Panc1 (cell line): ENCODE results near the gene ARHGEF28. TPM values are rescaled to one million over a fixed set of nuclear protein-coding genes. Genes with fewer than 3 reads are reported as not detected.

Experiments
- ATAC-seq: fragments of 200-7000 bp; cut with Tn5 transposase; 2 replicates; pipeline ENCODE4 v1.9.1; 2020; ENCODE audit warnings: mild to moderate bottlenecking, moderate library complexity
- BruUV-seq: library from RNA; stranded (reverse); fragments of 400-500 nt; replicated peaks from 2 replicates; lab custom pipeline; 2021; lab: Mats Ljungman, UMichigan
- CTCF ChIA-PET: fragments of 300-600 bp; sonication (Branson Sonifier 250); formaldehyde crosslinking; loops from one replicate; lab custom pipeline; 2022; ENCODE audit warnings: antibody characterized with exemption; lab: Charles Lee
- POLR2A ChIA-PET: fragments of 300-600 bp; sonication (Branson Sonifier 250); formaldehyde crosslinking; loops from one replicate; lab custom pipeline; 2022; ENCODE audit warnings: antibody characterized with exemption; lab: Charles Lee
- DNase-seq: peaks from one replicate; pipeline ENCODE4 v3.0.0-alpha.2; 2010; ENCODE audit warnings: low read depth, low spot score
- H3K27ac ChIP-seq: 2 replicates; pipeline ENCODE4 v1.5.1; 2011; ENCODE audit warnings: mild to moderate bottlenecking, low read length, inconsistent platforms
- H3K27me3 ChIP-seq: fragments of 200-500 bp; sonication (Bioruptor generic); 2 replicates; pipeline ENCODE4 v1.6.0; 2014; ENCODE audit warnings: low read length, inconsistent platforms; ENCODE audit not compliant: control insufficient read depth, insufficient read depth
- H3K36me3 ChIP-seq: fragments of 200-500 bp; sonication (Bioruptor generic); 2 replicates; pipeline ENCODE4 v1.5.1; 2014; ENCODE audit warnings: inconsistent platforms, mild to moderate bottlenecking, low read length, moderate library complexity; ENCODE audit not compliant: control insufficient read depth, insufficient read depth
- H3K4me1 ChIP-seq: 2 replicates; pipeline ENCODE4 v1.5.1; 2011; ENCODE audit warnings: inconsistent platforms, mild to moderate bottlenecking, low read length, moderate library complexity; ENCODE audit not compliant: control insufficient read depth, insufficient read depth
- H3K4me3 ChIP-seq, 2 experiments: 2 replicates each; pipeline ENCODE4 v1.5.1; 2011 to 2012; ENCODE audit warnings: low read depth in 2 of 2, low read length in 2 of 2, mild to moderate bottlenecking in 2 of 2, inconsistent platforms in 1 of 2, moderate library complexity in 1 of 2
- H3K9me3 ChIP-seq: fragments of 200-500 bp; sonication (Bioruptor generic); 2 replicates; pipeline ENCODE4 v1.5.1; 2014; ENCODE audit warnings: low read depth, mild to moderate bottlenecking, inconsistent platforms, low read length, moderate library complexity; ENCODE audit not compliant: control insufficient read depth, insufficient read depth
- POLR2AphosphoS5 ChIP-seq: IDR thresholded peaks from 2 replicates; pipeline ENCODE4 v1.6.1; 2012; ENCODE audit warnings: mild to moderate bottlenecking, low read depth, low read length, moderate library complexity
- SIN3A ChIP-seq: IDR thresholded peaks from 2 replicates; pipeline ENCODE4 v1.6.1; 2012; ENCODE audit warnings: low read depth, mild to moderate bottlenecking, low read length, moderate library complexity, borderline replicate concordance; ENCODE audit not compliant: insufficient read depth
- TCF7L2 ChIP-seq: IDR thresholded peaks from 2 replicates; pipeline ENCODE4 v1.6.1; 2011; ENCODE audit warnings: mild to moderate bottlenecking, low read depth, low read length, inconsistent platforms
- in situ Hi-C: cut with HindIII; loops from 2 replicates; pipeline ENCODE4 v1.10.0; 2016; ENCODE audit warnings: low sequenced_read_pairs, low pct_unique_long_range_greater_than_20kb
- intact Hi-C: fragments of 100-400 bp; cut with micrococcal nuclease; formaldehyde crosslinking; loops from one replicate; pipeline ENCODE4 v1.10.0; 2022; ENCODE audit not compliant: unreplicated experiment
- total RNA-seq: library from RNA; stranded (reverse); gene quantifications from one replicate; pipeline ENCODE4 v1.2.1, GENCODE V29; 2021; ENCODE audit not compliant: unreplicated experiment
- TF ChIP-seq, protein P1 (sequence below): fragments of 450-650 bp; IDR thresholded peaks from 2 replicates; pipeline ENCODE4 v1.5.1; 2017; ENCODE audit warnings: mild to moderate bottlenecking
- TF ChIP-seq, protein P2 (sequence below), 2 experiments: IDR thresholded peaks; 2 replicates each; pipeline ENCODE4 v1.6.1; 2011 to 2012; ENCODE audit warnings: low read depth in 2 of 2, control low read depth in 1 of 2, low read length in 1 of 2, mild to moderate bottlenecking in 1 of 2, moderate library complexity in 1 of 2; ENCODE audit not compliant: insufficient read depth in 1 of 2

Gene ARHGEF28
- total RNA-seq, 1 experiment from 2014 or later = 34.8 TPM

DNA sequence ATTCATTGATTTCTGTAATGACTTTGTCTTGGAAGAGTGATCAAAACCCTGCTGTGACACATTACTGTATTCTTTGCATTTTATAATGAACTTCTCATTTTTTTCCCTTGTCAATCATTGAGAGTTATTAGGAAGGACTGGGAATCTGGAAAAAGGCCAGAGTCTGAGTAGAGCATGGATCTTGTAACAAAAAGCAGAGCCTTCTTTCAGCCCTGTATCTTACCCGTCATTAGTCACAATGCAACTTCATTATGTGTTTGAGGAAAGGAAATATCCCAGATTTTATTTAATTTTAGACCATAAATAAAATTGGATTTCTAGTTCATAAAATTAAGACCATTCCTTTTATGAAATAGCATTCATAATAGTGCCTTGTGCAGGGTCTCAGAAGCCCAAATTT is 131.4 kb downstream of the ARHGEF28 start:
- no TSS peak for BruUV-seq
- POLR2A ChIA-PET = no interaction called here
- intact Hi-C loops (no loop called here), in situ Hi-C loops (no loop called here)
- TF ChIP-seq TCF7L2 (no peak), SIN3A (no peak), POLR2AphosphoS5 (no peak)
- TF ChIP-seq, protein P1, sequence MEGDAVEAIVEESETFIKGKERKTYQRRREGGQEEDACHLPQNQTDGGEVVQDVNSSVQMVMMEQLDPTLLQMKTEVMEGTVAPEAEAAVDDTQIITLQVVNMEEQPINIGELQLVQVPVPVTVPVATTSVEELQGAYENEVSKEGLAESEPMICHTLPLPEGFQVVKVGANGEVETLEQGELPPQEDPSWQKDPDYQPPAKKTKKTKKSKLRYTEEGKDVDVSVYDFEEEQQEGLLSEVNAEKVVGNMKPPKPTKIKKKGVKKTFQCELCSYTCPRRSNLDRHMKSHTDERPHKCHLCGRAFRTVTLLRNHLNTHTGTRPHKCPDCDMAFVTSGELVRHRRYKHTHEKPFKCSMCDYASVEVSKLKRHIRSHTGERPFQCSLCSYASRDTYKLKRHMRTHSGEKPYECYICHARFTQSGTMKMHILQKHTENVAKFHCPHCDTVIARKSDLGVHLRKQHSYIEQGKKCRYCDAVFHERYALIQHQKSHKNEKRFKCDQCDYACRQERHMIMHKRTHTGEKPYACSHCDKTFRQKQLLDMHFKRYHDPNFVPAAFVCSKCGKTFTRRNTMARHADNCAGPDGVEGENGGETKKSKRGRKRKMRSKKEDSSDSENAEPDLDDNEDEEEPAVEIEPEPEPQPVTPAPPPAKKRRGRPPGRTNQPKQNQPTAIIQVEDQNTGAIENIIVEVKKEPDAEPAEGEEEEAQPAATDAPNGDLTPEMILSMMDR = no peak
- TF ChIP-seq, protein P2, sequence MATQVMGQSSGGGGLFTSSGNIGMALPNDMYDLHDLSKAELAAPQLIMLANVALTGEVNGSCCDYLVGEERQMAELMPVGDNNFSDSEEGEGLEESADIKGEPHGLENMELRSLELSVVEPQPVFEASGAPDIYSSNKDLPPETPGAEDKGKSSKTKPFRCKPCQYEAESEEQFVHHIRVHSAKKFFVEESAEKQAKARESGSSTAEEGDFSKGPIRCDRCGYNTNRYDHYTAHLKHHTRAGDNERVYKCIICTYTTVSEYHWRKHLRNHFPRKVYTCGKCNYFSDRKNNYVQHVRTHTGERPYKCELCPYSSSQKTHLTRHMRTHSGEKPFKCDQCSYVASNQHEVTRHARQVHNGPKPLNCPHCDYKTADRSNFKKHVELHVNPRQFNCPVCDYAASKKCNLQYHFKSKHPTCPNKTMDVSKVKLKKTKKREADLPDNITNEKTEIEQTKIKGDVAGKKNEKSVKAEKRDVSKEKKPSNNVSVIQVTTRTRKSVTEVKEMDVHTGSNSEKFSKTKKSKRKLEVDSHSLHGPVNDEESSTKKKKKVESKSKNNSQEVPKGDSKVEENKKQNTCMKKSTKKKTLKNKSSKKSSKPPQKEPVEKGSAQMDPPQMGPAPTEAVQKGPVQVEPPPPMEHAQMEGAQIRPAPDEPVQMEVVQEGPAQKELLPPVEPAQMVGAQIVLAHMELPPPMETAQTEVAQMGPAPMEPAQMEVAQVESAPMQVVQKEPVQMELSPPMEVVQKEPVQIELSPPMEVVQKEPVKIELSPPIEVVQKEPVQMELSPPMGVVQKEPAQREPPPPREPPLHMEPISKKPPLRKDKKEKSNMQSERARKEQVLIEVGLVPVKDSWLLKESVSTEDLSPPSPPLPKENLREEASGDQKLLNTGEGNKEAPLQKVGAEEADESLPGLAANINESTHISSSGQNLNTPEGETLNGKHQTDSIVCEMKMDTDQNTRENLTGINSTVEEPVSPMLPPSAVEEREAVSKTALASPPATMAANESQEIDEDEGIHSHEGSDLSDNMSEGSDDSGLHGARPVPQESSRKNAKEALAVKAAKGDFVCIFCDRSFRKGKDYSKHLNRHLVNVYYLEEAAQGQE (IDR thresholded peaks at IDR 0.05; ENCODE audit: insufficient read depth in 1 of 2, low read depth in 2 of 2, low read length in 1 of 2) = no peak
- Histone ChIP-seq H3K36me3 (no peaks in the 10 kb centered on the region), H3K4me1 (no peaks in the 10 kb centered on the region), H3K27ac (no peak overlapping the region), H3K4me3 (no peak overlapping the region), H3K27me3 (no peaks in the 10 kb centered on the region), H3K9me3 (no peaks in the 10 kb centered on the region)
- CTCF ChIA-PET = no interaction called here
- no peak for DNase-seq
- ATAC-seq = no peak

DNA sequence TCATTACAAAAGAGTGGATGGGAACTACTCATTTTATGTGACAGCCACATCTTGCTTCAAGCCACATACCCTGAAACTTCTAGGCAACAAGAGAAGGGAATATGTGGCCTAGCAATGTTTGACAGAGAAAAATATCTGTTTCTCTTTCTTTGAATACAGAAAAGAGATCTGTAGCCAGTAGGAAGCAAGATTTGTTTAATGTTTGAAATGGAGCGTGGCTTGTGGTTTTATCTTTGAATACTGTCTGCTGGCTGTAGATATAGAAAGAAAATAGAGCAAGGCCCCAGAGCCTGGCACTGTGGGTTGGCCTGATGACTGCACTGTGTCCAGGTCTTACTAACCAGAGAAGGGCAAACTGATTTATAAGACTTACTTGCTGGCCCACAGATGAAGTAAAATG is 133.8 kb downstream of the ARHGEF28 start:
- intact Hi-C loops = no loop called here
- H3K9me3 ChIP-seq = peaks cover 4% of the 10 kb centered on the region; the same call in 1 of the 2 replicates
- DNase-seq = no peak
- ATAC-seq = no peak
- H3K36me3 ChIP-seq = no peaks in the 10 kb centered on the region
- 0 out of 2 replicates have a peak overlapping the region, but pooled peaks have one; percentile 10 for H3K27ac ChIP-seq
- no peaks in the 10 kb centered on the region for H3K27me3 ChIP-seq
- POLR2A ChIA-PET = no interaction called here
- no peak overlapping the region for H3K4me3 ChIP-seq
- CTCF ChIA-PET = interaction anchor here (0.9 kb wide), 1 partner anchor 169 kb away, joined by 3 read pairs; no protein-coding TSS in a partner anchor
- in situ Hi-C loops = no loop called here
- no TSS peak for BruUV-seq
- no peak for TF ChIP-seq TCF7L2
- TF ChIP-seq, protein P1 = no peak
- TF ChIP-seq, protein P2 (IDR thresholded peaks at IDR 0.05; ENCODE audit: insufficient read depth in 1 of 2, low read depth in 2 of 2, low read length in 1 of 2) = no peak
- no peak for TF ChIP-seq SIN3A
- no peak for TF ChIP-seq POLR2AphosphoS5
- H3K4me1 ChIP-seq = peaks cover 11% of the 10 kb centered on the region; the same call in 1 of the 2 replicates
